HG03060 (cell line): ENCODE measurements around the gene TXLNB.
"Not testable (repeated sequence)": the region's sequence is repeated elsewhere in the genome, so short reads cannot be mapped to it uniquely, and the experiment has no call there.

Experiments
- ATAC-seq: cut with Tn5 transposase; IDR thresholded peaks from one replicate; pipeline ENCODE4 v1.9.1; 2021; ENCODE audit warnings: low read depth, moderate number of reproducible peaks; ENCODE audit not compliant: unreplicated experiment

TXLNB gene

GRCh38 chr6:139240161-139241010 lies 51.4 kb downstream of the TXLNB start:
- no peak for ATAC-seq

- no peak for ATAC-seq
Observed at GRCh38 chr6:139239064-139239463, 52.7 kb downstream of the TXLNB start.

DNA sequence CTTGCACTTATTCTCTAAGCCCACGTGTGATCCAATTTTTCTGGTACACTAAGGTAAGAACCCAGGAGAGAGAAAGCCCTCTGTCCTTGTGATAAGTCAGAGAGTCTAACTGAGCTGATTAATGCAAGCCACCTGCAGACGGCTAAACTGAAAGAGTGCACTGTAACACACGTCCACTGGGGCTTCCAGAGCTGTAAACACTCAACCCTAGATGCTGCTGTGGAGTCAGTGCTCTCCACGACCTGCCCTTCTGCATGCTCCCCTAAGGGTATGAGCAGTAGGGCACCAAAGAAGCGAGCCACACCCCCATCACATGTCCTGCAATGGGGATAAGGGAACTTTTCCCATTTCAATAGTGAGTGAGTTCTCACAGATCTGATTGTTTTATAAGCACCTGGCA lies 55.7 kb downstream of the TXLNB start:
- ATAC-seq = no peak

DNA sequence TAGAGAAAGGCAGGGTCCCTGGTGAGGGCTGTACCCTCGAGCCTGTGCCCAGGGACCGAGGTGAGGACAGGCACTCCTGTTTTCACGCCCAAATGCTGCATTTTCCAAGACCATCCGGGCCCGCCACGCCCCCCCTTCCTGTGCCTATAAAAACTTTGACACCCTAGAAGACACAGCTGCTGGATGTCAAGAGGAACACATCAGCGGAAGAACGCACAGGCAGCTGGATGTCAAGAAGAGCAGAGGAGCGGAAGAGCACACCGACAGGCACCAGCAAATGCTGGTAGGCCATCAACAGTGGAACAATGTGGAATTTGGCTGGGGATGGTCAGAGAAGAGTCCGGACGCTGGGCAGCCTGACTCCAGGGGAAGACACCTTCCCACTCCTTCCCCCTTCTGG lies 56.1 kb downstream of the TXLNB start:
- ATAC-seq = no peak

GRCh38 chr6:139234193-139234592 lies 57.6 kb downstream of the TXLNB start:
- not testable (repeated sequence) for ATAC-seq

- no peak for ATAC-seq
Observed at GRCh38 chr6:139231206-139231605, 60.6 kb downstream of the TXLNB start.

- no peak for ATAC-seq
Observed at GRCh38 chr6:139230391-139230840, 61.4 kb downstream of the TXLNB start.

DNA sequence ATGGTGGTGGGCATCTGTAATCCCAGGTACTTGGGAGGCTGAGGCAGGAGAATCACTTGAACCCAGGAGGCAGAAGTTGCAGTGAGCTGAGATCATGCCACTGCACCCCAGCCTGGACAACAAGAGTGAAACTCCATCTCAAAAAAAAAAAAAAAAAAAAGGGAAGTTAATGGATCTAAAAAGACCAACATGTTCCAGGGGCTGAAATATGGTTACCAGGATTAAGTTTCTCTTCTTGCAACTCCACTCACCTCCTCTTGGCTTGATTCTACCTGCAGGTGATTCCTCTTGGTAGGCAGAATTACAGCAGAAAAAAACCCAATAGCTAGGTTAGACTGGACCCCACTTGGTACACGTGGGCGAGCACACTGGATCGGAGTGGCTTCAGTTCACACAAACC lies 63.4 kb downstream of the TXLNB start:
- ATAC-seq = not testable (repeated sequence)

GRCh38 chr6:139219746-139220145 lies 72.1 kb downstream of the TXLNB start:
- ATAC-seq = no peak

DNA sequence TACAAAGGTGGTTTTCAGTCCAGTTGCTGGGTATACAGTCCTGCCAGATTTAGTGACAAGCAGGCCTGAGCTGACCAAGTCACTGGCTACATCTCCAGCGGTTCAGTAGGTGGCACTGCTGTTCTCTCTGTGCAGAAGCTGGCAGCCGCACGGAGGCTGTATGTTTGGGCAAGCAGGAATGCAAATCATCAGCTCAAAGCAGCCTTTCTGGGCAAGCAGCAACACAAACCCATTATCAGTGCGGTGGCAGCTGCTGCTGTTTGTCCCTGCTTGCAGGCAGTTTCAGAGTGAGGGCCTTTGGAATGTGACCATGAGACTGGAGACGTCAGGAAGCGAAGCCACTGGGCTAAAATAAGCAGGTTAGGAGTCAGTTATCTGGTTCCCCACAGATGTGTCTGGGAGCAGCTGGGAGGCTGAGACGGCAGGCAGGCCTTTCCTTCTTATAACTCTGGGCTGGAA lies 72.5 kb downstream of the TXLNB start:
- peak; percentile 99 for ATAC-seq

DNA sequence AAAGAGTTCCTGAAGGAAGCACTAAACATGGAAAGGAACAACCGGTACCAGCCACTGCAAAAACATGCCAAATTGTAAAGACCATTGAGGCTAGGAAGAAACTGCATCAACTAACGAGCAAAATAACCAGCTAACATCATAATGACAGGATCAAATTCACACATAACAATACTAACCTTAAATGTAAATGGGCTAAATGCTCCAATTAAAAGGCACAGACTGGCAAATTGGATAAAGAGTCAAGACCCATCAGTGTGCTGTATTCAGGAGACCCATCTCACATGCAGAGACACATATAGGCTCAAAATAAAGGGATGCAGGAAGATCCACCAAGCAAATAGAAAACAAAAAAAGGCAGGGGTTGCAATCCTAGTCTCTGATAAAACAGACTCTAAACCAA lies 79.3 kb downstream of the TXLNB start:
- ATAC-seq = not testable (repeated sequence)

- ATAC-seq = not testable (repeated sequence)
Observed at GRCh38 chr6:139210766-139211165, 81.0 kb downstream of the TXLNB start.

DNA sequence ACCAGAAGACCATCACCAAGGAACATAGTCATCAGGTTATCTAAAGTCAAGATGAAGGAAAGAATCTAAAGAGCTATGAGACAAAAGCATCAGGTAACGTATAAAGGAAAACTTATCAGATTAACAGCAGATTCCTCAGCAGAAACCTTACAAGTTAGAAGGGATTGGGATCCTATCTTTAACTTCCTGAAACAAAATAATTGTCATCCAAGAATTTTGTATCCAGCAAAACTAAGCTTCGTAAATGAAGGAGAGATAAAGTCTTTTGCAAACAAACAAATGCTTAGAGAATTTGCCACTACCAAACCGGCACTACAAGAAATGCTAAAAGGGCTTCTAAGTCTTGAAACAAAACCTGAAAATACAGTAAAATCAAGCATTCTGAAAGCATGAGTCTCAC lies 86.0 kb downstream of the TXLNB start:
- no peak for ATAC-seq

DNA sequence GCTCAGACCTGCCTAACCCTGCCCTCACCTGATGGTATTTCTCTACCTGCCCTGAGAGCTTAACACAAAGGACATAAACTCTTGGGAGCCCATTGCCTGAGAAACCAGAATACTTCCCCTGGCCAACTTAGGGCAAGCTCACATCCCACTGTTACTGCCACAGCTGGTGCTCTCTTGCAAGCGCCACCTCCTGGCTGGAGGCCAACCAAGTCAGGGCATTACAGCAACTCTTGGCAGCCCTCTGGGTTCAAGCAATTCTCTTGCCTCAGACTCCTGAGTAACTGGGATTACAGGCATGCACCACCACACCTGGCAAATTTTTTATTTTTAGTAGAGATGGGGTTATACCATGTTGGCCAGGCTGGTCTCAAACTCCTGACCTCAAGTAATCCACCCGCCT lies 86.8 kb downstream of the TXLNB start:
- no peak for ATAC-seq

DNA sequence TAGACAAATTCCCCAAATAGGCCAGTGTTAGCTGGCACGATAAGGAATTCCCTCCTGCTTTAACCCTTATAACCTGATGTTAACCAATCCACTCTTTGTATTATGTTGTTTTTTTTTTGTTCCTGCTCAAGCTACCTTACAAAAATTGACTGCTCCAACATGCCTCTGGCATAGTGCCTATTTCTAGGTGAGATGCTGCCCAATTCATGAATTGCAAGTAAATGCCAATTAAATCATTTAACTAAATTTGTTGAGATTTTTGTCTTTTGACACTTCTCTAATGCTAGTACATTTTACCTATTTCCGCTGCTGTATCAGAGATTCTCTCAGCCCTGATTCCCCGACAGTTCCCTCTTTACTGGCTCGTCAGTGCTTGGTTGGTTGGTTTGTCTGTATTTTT lies 90.4 kb downstream of the TXLNB start:
- ATAC-seq = no peak

GRCh38 chr6:139198529-139199288 lies 93.1 kb downstream of the TXLNB start:
- no peak for ATAC-seq

DNA sequence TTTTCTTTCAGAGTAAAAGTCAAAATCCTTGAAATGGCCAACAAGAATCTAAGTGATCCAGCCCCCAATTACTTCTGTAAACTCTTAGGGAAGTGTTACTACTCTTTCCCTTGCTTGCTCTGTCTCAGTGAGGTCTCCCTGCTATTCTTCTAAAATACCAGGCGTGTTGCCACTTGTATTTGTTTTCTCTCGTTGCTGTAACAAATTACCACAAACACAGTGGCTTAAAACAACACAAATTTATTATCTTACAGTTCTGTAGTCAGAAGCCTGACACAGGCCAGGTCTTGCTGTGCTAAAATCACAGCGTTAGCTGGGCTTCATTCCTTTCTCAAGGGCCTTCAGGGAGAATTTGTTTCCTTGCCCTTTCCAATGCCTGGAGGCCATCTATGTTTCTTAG lies 97.1 kb downstream of the TXLNB start:
- no peak for ATAC-seq
